GM12878 (cell line): Measurements from ENCODE around the gene GRM1. TPM values are rescaled to one million over a fixed set of nuclear protein-coding genes. Genes with fewer than 3 reads are reported as not detected.

ENCODE experiments used
- ATAC-seq: fragments of 200-7000 bp; cut with Tn5 transposase; 3 replicates; pipeline ENCODE4 v1.9.1; 2020; ENCODE audit warnings: mild to moderate bottlenecking, moderate library complexity
- BruUV-seq: library from RNA; stranded (reverse); fragments of 400-500 nt; replicated peaks from 2 replicates; lab custom pipeline; 2021; lab: Mats Ljungman, UMichigan
- CTCF ChIA-PET: fragments of 300-600 bp; sonication (Branson Sonifier 250); formaldehyde crosslinking; extraction: SDS; loops from one replicate; lab custom pipeline; 2021; ENCODE audit warnings: inconsistent platforms; lab: Yijun Ruan, JAX
- POLR2A ChIA-PET: fragments of 350-600 bp; formaldehyde crosslinking; extraction: SDS; loops from one replicate; lab custom pipeline; 2021; ENCODE audit warnings: inconsistent platforms; lab: Charles Lee
- RAD21 ChIA-PET: fragments of 300-600 bp; sonication (Branson Sonifier 250); formaldehyde crosslinking; loops from one replicate; lab custom pipeline; 2023; ENCODE audit warnings: antibody characterized with exemption; ENCODE audit not compliant: unreplicated experiment; lab: Charles Lee
- SMC1A ChIA-PET: fragments of 300-600 bp; sonication (Branson Sonifier 250); formaldehyde crosslinking; loops from one replicate; lab custom pipeline; 2023; ENCODE audit not compliant: unreplicated experiment, uncharacterized antibody; lab: Charles Lee
- DNase-seq: peaks from one replicate; pipeline ENCODE4 v3.0.0-alpha.2; 2011; ENCODE audit warnings: low read depth, low spot score
- FAIRE-seq: peaks from 3 replicates; lab custom pipeline; 2011; peaks lifted over from hg19 to GRCh38; lab: Jason Lieb, UNC
- H2AFZ ChIP-seq: 2 replicates; pipeline ENCODE4 v1.6.0; 2011; ENCODE audit warnings: low read depth, low read length, control low read depth; ENCODE audit not compliant: control insufficient read depth
- H3K27ac ChIP-seq: 2 replicates; pipeline ENCODE4 v1.5.1; 2011; ENCODE audit warnings: control low read depth; ENCODE audit not compliant: control insufficient read depth, insufficient read depth
- H3K27me3 ChIP-seq, 2 experiments: replicated peaks in 1 of 2; 2 replicates each; pipeline versions ENCODE4 v1.6.0 to v1.6.1; 2011; ENCODE audit warnings: low read length in 1 of 2; ENCODE audit not compliant: control insufficient read depth in 2 of 2, insufficient read depth in 2 of 2
- H3K36me3 ChIP-seq, 2 experiments: 2 replicates each; pipeline ENCODE4 v1.5.1; 2011; ENCODE audit warnings: low read length in 1 of 2; ENCODE audit not compliant: control insufficient read depth in 2 of 2, insufficient read depth in 2 of 2
- H3K4me1 ChIP-seq: 2 replicates; pipeline ENCODE4 v1.6.1; 2011; ENCODE audit warnings: mild to moderate bottlenecking, low read length, moderate library complexity, mixed read lengths; ENCODE audit not compliant: control insufficient read depth, insufficient read depth
- H3K4me2 ChIP-seq: 2 replicates; pipeline ENCODE4 v1.6.0; 2011; ENCODE audit warnings: control low read depth; ENCODE audit not compliant: control insufficient read depth, insufficient read depth
- H3K4me3 ChIP-seq: fragments of 200-600 bp; sonication (generic); 2 replicates; pipeline ENCODE4 v1.5.1; 2016
- H3K79me2 ChIP-seq: 2 replicates; pipeline ENCODE4 v1.6.0; 2011; ENCODE audit warnings: low read length; ENCODE audit not compliant: control insufficient read depth, insufficient read depth
- H3K9ac ChIP-seq: 2 replicates; pipeline ENCODE4 v1.8.0; 2011; ENCODE audit warnings: low read length, control low read depth, mixed read lengths; ENCODE audit not compliant: control insufficient read depth, insufficient read depth
- H3K9me3 ChIP-seq: replicated peaks from 3 replicates; pipeline ENCODE4 v1.5.1; 2011; ENCODE audit warnings: mild to moderate bottlenecking, low read length; ENCODE audit not compliant: control insufficient read depth, insufficient read depth
- H4K20me1 ChIP-seq: 2 replicates; pipeline ENCODE4 v1.6.0; 2011; ENCODE audit not compliant: control insufficient read depth, insufficient read depth
- HDAC2 ChIP-seq: fragments of 200-600 bp; sonication (generic); IDR thresholded peaks from 2 replicates; pipeline ENCODE4 v1.6.1; 2017
- MTA2 ChIP-seq: fragments of 450-650 bp; IDR thresholded peaks from 2 replicates; pipeline ENCODE4 v1.6.1; 2016; ENCODE audit warnings: low read depth, mild to moderate bottlenecking, moderate library complexity
- PKNOX1 ChIP-seq: fragments of 450-650 bp; IDR thresholded peaks from 2 replicates; pipeline ENCODE4 v1.6.1; 2016; ENCODE audit warnings: mild to moderate bottlenecking
- POU2F2 ChIP-seq: IDR thresholded peaks from 3 replicates; pipeline ENCODE4 v1.6.1; 2011; ENCODE audit warnings: low read depth, mild to moderate bottlenecking, low read length, borderline replicate concordance
- ZBTB33 ChIP-seq: fragments of 450-650 bp; IDR thresholded peaks from 2 replicates; pipeline ENCODE4 v1.6.1; 2017; ENCODE audit warnings: mild to moderate bottlenecking
- ZSCAN29 ChIP-seq: fragments of 450-650 bp; IDR thresholded peaks from 2 replicates; pipeline ENCODE4 v1.6.1; 2017; ENCODE audit warnings: mild to moderate bottlenecking, moderate library complexity
- ZZZ3 ChIP-seq: IDR thresholded peaks from 2 replicates; pipeline ENCODE4 v1.6.1; 2011; ENCODE audit warnings: low read depth; ENCODE audit not compliant: control insufficient read depth, insufficient read length
- WGBS: methylation state at CpG from one replicate; pipeline ENCODE4 v1.1.6; 2016; ENCODE audit warnings: low lambda C conversion rate; ENCODE audit not compliant: insufficient replicate concordance, insufficient coverage; ENCODE audit errors: missing lambda C conversion rate; 5-methylcytosine and 5-hydroxymethylcytosine counted together
- in situ Hi-C: fragments of 300-500 bp; cut with MboI; formaldehyde crosslinking; loops from 9 replicates; pipeline ENCODE4 v1.14.3; 2018; ENCODE audit warnings: mixed read lengths
- intact Hi-C: fragments of 100-400 bp; cut with micrococcal nuclease; formaldehyde crosslinking; loops from one replicate; pipeline ENCODE4 v1.14.2; 2022; ENCODE audit not compliant: unreplicated experiment
- polyA plus RNA-seq, 11 experiments: library from polyadenylated mRNA; depleted of rRNA in 4 of 11; unstranded in 6 of 11; stranded (reverse) in 5 of 11; fragments of >200 nt; fragmentation: Nextera tagmentation in 4 of 11; fragmentation: Illumina TruSeq in 1 of 11; extraction: Ambion mirVana in 4 of 11; extraction: Trizol in 1 of 11; gene quantifications; 1 replicate in 1 of 11; 2 replicates in 10 of 11; pipeline versions ENCODE4 v1.2.1 to v1.2.3, GENCODE V29; 2011 to 2016; ENCODE audit warnings: inconsistent platforms in 2 of 11, missing spikeins in 2 of 11, low read depth in 1 of 11
- total RNA-seq, 4 experiments: library from RNA; depleted of rRNA in 3 of 4; stranded (reverse); fragments of >200 nt in 3 of 4; fragmentation: Illumina TruSeq in 1 of 4; extraction: Trizol in 1 of 4; gene quantifications; 2 replicates each; pipeline versions ENCODE4 v1.2.1 to v1.2.3, GENCODE V29; 2013 to 2021
- TF ChIP-seq, protein P1 (sequence below): IDR thresholded peaks from 2 replicates; pipeline ENCODE4 v1.6.1; 2012; ENCODE audit warnings: low read depth, low read length, improper control_type of control experiment

GRM1 gene
- total and polyA plus RNA-seq, 10 of the 15 experiments (the other 5 are each of a cell fraction or from before 2014, with no cell fraction given), result 0.04 TPM; not detected in 9

DNA sequence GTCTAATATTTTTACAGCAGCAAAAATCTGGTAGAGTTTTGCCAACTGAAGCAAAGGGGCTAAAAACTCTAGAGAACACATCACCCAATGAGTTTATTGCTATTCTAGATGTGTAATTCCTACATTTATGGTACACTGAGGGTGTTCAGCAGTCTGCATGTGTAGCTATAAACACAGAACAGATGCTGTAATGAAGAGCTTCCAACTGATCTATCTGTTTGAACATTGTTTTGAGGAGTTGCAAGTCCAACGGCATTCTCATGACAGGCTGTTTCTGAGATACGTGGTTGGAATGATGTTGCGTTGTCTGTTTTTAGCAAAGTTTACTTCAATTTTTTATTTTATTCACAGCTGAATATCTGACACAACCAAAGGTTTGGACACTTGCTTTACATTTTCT is 373.6 kb downstream of the GRM1 start:
- Histone ChIP-seq H4K20me1 (no peaks in the 10 kb centered on the region), H3K27ac (no peak overlapping the region), H3K79me2 (no peaks in the 10 kb centered on the region), H3K9me3 (no peaks in the 10 kb centered on the region), H3K4me1 (no peaks in the 10 kb centered on the region), H2AFZ (no peak overlapping the region), H3K9ac (no peak overlapping the region), H3K27me3 (no peaks in the 10 kb centered on the region), H3K4me3 (no peak overlapping the region), H3K4me2 (no peak overlapping the region), H3K36me3 (no peaks in the 10 kb centered on the region)
- FAIRE-seq, result no peak
- no peak for TF ChIP-seq PKNOX1
- no peak for TF ChIP-seq POU2F2
- TF ChIP-seq ZZZ3, result no peak
- TF ChIP-seq ZBTB33, result no peak
- no peak for TF ChIP-seq ZSCAN29
- TF ChIP-seq MTA2, result no peak
- TF ChIP-seq HDAC2, result no peak
- TF ChIP-seq, protein P1, sequence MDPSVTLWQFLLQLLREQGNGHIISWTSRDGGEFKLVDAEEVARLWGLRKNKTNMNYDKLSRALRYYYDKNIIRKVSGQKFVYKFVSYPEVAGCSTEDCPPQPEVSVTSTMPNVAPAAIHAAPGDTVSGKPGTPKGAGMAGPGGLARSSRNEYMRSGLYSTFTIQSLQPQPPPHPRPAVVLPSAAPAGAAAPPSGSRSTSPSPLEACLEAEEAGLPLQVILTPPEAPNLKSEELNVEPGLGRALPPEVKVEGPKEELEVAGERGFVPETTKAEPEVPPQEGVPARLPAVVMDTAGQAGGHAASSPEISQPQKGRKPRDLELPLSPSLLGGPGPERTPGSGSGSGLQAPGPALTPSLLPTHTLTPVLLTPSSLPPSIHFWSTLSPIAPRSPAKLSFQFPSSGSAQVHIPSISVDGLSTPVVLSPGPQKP, result no peak
- POLR2A ChIA-PET, result no interaction called here
- BruUV-seq, result no TSS peak
- SMC1A ChIA-PET, result interaction anchor here (0.9 kb wide), 1 partner anchor 14 kb away, joined by 3 read pairs; no protein-coding TSS in a partner anchor
- 81% methylated on average over 3 of the region's 3 CpGs for WGBS
- in situ Hi-C loops (no loop called here), intact Hi-C loops (no loop called here)
- DNase-seq, result no peak
- CTCF ChIA-PET, result no interaction called here
- no peak for ATAC-seq
- RAD21 ChIA-PET, result no interaction called here
